Measurements from ENCODE around the gene RRAS2.
"Not testable (repeated sequence)": the region's sequence is repeated elsewhere in the genome, so short reads cannot be mapped to it uniquely, and the experiment has no call there.

Gene RRAS2

GRCh38 chr11:14358729-14359439, at the start of gene RRAS2:
TSS of gene RRAS2 (minus strand) at chr11:14359183. CDS start at chr11:14358870, 313 bp downstream.
- peak; percentile 76 for DNase-seq (ENCODE audit: low spot score)

GRCh38 chr11:14408612-14409011, 49.6 kb upstream of the RRAS2 start:
- no peak for DNase-seq (ENCODE audit: low spot score)

- not testable (repeated sequence) for DNase-seq (ENCODE audit: low spot score)
These were observed 47.1 kb upstream of the RRAS2 start for GRCh38 chr11:14406116-14406515.

- DNase-seq (ENCODE audit: low spot score): not testable (repeated sequence)
These were observed 44.5 kb upstream of the RRAS2 start for GRCh38 chr11:14403528-14403927.

GRCh38 chr11:14399087-14399486, 40.1 kb upstream of the RRAS2 start:
- DNase-seq (ENCODE audit: low spot score): no peak

GRCh38 chr11:14396273-14396672, 37.3 kb upstream of the RRAS2 start:
- DNase-seq (ENCODE audit: low spot score): no peak

GRCh38 chr11:14393889-14394288, 34.9 kb upstream of the RRAS2 start:
- no peak for DNase-seq (ENCODE audit: low spot score)

GRCh38 chr11:14393129-14393528, 34.1 kb upstream of the RRAS2 start:
- DNase-seq (ENCODE audit: low spot score): no peak

GRCh38 chr11:14390669-14391068, 31.7 kb upstream of the RRAS2 start:
- no peak for DNase-seq (ENCODE audit: low spot score)

GRCh38 chr11:14388352-14388751, 29.4 kb upstream of the RRAS2 start:
- no peak for DNase-seq (ENCODE audit: low spot score)

GRCh38 chr11:14386895-14387480, 28.0 kb upstream of the RRAS2 start:
- DNase-seq (ENCODE audit: low spot score): no peak

GRCh38 chr11:14386081-14386480, 27.1 kb upstream of the RRAS2 start:
- DNase-seq (ENCODE audit: low spot score): no peak

- DNase-seq (ENCODE audit: low spot score): no peak
These were observed 25.4 kb upstream of the RRAS2 start for GRCh38 chr11:14384338-14384737.

GRCh38 chr11:14381968-14382367, 23.0 kb upstream of the RRAS2 start:
- no peak for DNase-seq (ENCODE audit: low spot score)

GRCh38 chr11:14380947-14381561, 22.1 kb upstream of the RRAS2 start:
- peak; percentile 39 for DNase-seq (ENCODE audit: low spot score)

- DNase-seq (ENCODE audit: low spot score): no peak
These were observed 21.3 kb upstream of the RRAS2 start for GRCh38 chr11:14380125-14380936.

- DNase-seq (ENCODE audit: low spot score): no peak
These were observed 19.2 kb upstream of the RRAS2 start for GRCh38 chr11:14378171-14378570.

GRCh38 chr11:14376920-14377319, 17.9 kb upstream of the RRAS2 start:
- DNase-seq (ENCODE audit: low spot score): no peak

- no peak for DNase-seq (ENCODE audit: low spot score)
These were observed 16.2 kb upstream of the RRAS2 start for GRCh38 chr11:14374922-14375830.

- no peak for DNase-seq (ENCODE audit: low spot score)
These were observed 15.1 kb upstream of the RRAS2 start for GRCh38 chr11:14373941-14374646.

- no peak for DNase-seq (ENCODE audit: low spot score)
These were observed 13.0 kb upstream of the RRAS2 start for GRCh38 chr11:14372011-14372410.

Data from CD4-positive, alpha-beta T cell treated with Interleukin-2 at 100 ng/mL for 4 hours (primary cell).